ENCODE data around the gene TSSK6. TPM values are rescaled to one million over a fixed set of nuclear protein-coding genes. Genes with fewer than 3 reads are reported as not detected.

TSSK6 gene
- total and polyA plus RNA-seq, 11 donors, result 0.28 to 1.0 (median 0.54) TPM

DNA sequence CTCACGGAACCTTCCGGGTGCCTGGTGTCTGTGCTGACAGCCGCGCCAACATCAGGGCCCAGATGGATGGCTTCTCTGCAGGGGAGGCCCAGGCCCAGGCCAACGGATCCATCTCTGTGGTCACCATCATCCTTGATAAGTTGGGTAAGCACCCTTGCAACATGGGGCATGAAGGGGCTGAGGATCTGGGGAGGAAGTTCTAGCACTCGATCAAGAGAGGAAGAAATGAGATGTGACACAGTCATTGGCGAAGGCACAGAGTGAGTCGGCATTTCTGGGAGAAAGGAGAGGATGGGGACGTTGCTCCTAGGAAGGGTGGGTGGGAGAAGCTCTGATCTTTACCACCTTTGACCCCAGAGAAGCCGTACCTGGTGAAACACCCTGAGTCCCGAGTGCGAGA is 27.2 kb upstream of the TSSK6 start:
- ATAC-seq (no peak), DNase-seq (no peak)
- H3K27ac ChIP-seq, result no peak overlapping the region
- peaks cover 4 to 45% (median 21%) of the 10 kb centered on the region in 12 donors for H3K4me1 ChIP-seq
- H3K27me3 ChIP-seq, result peaks cover 23 to 84% (median 33%) of the 10 kb centered on the region in 9 donors
- 83 to 90% (median 88%) methylated on average over 12 of the region's 12 CpGs for WGBS, 4 donors
- H3K4me3 ChIP-seq, result no peak overlapping the region
- no peak for TF ChIP-seq POLR2A (IDR thresholded peaks at IDR 0.05)
- TF ChIP-seq, protein P1, sequence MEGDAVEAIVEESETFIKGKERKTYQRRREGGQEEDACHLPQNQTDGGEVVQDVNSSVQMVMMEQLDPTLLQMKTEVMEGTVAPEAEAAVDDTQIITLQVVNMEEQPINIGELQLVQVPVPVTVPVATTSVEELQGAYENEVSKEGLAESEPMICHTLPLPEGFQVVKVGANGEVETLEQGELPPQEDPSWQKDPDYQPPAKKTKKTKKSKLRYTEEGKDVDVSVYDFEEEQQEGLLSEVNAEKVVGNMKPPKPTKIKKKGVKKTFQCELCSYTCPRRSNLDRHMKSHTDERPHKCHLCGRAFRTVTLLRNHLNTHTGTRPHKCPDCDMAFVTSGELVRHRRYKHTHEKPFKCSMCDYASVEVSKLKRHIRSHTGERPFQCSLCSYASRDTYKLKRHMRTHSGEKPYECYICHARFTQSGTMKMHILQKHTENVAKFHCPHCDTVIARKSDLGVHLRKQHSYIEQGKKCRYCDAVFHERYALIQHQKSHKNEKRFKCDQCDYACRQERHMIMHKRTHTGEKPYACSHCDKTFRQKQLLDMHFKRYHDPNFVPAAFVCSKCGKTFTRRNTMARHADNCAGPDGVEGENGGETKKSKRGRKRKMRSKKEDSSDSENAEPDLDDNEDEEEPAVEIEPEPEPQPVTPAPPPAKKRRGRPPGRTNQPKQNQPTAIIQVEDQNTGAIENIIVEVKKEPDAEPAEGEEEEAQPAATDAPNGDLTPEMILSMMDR (IDR thresholded peaks at IDR 0.05), result no peak
- H3K9me3 ChIP-seq, result no peaks in the 10 kb centered on the region
- intact Hi-C loops (cut with DNase I), result no loop called here
- H3K36me3 ChIP-seq, result no peaks in the 10 kb centered on the region

DNA sequence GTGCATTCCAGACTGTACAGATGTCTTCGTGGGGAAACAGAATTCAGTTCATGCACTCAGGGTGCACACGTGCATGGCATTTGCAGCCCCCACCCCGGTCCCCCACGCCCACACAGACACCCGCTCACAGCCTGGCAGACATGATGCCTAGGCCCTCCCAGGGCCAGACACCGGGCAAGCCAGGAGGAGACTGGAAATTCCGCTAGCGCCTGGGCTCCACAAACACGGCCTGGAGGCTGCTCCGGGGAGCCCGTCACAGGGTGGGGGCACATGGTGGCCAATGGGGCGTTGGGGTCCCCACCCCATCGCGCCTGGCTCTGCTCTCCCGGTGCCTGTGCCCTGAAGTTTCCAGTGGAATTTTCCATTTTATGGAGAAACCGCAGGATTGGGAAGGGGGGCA is 26.3 kb upstream of the TSSK6 start:
- H3K27me3 ChIP-seq, result peaks cover 23 to 84% (median 33%) of the 10 kb centered on the region in 9 donors
- 83 to 97% (median 84%) methylated on average over 12 to 16 of the region's 16 CpGs for WGBS, 4 donors
- ATAC-seq, result no peak
- TF ChIP-seq, protein P1 (IDR thresholded peaks at IDR 0.05), result no peak
- TF ChIP-seq POLR2A (IDR thresholded peaks at IDR 0.05), result no peak
- no peak overlapping the region for H3K27ac ChIP-seq
- no peak for DNase-seq
- intact Hi-C loops (cut with DNase I), result no loop called here
- H3K9me3 ChIP-seq, result no peaks in the 10 kb centered on the region
- peaks cover 4 to 36% (median 14%) of the 10 kb centered on the region in 12 donors for H3K4me1 ChIP-seq
- H3K36me3 ChIP-seq, result no peaks in the 10 kb centered on the region
- no peak overlapping the region for H3K4me3 ChIP-seq

DNA sequence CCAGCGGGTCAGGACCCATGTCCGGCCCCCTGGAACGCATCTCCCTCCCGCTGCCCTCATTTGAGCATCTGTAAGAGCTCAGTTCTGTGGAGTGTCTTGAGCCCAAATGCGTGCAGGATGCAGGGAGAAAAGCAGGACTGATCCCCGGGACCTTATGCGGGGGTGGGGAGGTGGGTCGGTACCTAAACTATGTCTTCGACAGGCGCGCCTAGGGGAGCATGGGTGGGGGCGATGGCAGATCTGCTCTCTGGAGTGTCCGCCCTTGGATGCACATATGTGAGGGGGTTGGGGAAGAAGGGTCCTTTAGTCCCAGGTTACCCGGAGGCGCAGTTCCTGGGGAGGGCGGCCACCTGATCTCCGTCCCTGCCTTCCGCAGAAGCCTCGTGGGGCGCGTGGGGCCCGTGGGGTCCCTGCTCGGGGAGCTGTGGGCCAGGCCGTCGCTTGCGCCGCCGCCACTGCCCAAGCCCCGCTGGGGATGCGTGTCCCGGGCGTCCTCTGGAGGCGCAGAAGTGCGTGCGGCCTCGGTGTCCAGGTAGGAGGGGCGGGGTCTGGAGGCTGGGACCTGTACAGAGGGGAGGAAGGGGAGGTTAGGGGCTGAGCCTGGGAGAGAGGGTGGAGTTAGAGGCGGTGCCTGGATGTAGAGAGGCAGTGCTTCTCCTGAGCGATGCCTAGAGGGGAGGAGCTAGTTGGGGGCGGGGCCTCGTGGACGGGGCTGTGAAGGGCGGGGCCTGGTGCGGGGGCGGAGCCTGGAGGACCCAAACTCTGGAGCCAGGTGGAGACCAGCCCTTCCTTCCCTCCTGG is 25.6 kb upstream of the TSSK6 start:
- no peaks in the 10 kb centered on the region for H3K9me3 ChIP-seq
- DNase-seq, result no peak
- intact Hi-C loops (cut with DNase I), result no loop called here
- 3 to 5% (median 4%) methylated on average over 15 to 45 of the region's 45 CpGs for WGBS, 4 donors
- H3K36me3 ChIP-seq, result no peaks in the 10 kb centered on the region
- H3K4me1 ChIP-seq, result peaks cover 4 to 31% (median 14%) of the 10 kb centered on the region in 12 donors
- H3K4me3 ChIP-seq, result peak overlapping the region in 5 of 12 donors; percentile 5 to 37 (median 21)
- peaks cover 23 to 79% (median 33%) of the 10 kb centered on the region in 9 donors for H3K27me3 ChIP-seq
- no peak overlapping the region for H3K27ac ChIP-seq
- no peak for TF ChIP-seq POLR2A (IDR thresholded peaks at IDR 0.05)
- TF ChIP-seq, protein P1 (IDR thresholded peaks at IDR 0.05), result no peak
- ATAC-seq, result peak in 1 of 4 donors; percentile 32

DNA sequence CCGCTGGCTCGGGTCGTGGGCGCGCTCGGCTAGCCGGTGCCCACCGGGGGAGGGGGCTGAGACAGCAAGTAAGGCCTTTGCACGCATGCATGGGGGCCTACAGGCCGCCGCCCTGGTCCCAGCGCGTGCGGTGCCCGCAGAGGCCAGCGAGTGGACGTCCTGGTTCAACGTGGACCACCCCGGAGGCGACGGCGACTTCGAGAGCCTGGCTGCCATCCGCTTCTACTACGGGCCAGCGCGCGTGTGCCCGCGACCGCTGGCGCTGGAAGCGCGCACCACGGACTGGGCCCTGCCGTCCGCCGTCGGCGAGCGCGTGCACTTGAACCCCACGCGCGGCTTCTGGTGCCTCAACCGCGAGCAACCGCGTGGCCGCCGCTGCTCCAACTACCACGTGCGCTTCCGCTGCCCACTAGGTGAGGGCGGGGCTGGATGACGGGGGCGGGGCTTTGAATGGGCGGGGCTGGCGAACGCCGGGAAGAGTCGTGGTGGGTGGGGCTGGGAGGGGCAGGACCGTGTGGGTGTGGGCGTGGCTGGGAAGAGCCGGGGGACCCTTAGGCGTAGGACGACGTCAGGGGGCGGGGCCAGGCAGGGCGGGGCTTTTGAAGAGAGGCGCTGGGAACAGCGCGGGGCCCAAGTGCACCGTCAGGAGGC is 24.8 kb upstream of the TSSK6 start:
- ATAC-seq (peak in 3 of 4 donors; percentile 9 to 52 (median 46)), DNase-seq (peak; percentile 46 to 85 (median 66))
- H3K4me1 ChIP-seq, result peaks cover 4 to 31% (median 14%) of the 10 kb centered on the region in 12 donors
- peak overlapping the region in 4 of 12 donors; percentile 12 to 37 (median 26) for H3K4me3 ChIP-seq
- WGBS, 4 donors, result 5 to 25% (median 12%) methylated on average over 11 to 74 of the region's 74 CpGs
- peaks cover 23 to 72% (median 33%) of the 10 kb centered on the region in 9 donors for H3K27me3 ChIP-seq
- no peaks in the 10 kb centered on the region for H3K9me3 ChIP-seq
- intact Hi-C loops (cut with DNase I), result no loop called here
- no peak overlapping the region for H3K27ac ChIP-seq
- no peak for TF ChIP-seq POLR2A (IDR thresholded peaks at IDR 0.05)
- TF ChIP-seq, protein P1 (IDR thresholded peaks at IDR 0.05), result no peak
- H3K36me3 ChIP-seq, result peaks cover 0 to 4% (median 0%) of the 10 kb centered on the region in 9 donors
